ENCODE results near the gene FGGY.

FGGY gene

GRCh38 chr1:59314776-59315528 is 18.1 kb downstream of the FGGY start:
- in situ Hi-C loops (cut with MboI; ENCODE audit: low sequenced_read_pairs): no loop called here

- in situ Hi-C loops (cut with MboI; ENCODE audit: low sequenced_read_pairs): no loop called here
Measured at GRCh38 chr1:59315529-59316463, 18.9 kb downstream of the FGGY start.

DNA sequence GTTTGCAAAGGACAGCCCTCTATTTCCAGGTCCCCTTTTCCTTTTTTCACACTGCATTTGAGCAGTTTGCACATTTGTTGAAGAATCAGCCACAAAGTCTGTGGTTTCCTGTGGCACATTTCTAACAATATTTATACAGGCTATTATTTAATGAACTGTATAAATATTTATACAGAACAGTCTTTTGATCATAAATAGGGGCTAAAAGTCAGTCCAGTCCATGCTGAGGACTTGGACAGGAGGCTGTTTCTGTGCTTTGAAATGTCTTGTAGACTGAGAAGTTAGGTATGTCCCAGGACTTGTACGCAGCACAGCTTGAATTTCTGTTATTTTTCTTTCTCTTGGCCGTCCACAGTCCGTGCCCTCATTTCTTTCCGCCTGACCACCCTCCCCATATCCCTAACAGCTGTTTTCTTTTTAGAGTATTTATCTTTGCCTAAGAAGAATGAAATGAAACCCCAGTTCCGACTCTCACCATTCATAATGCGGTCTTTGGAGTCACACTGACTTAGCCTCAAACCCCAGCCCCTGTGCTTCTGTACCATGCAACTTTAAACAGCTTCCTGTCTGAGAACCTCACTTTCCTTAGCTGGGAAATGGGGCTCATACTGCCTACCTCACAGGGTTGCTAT is 19.7 kb downstream of the FGGY start:
- in situ Hi-C loops (cut with MboI; ENCODE audit: low sequenced_read_pairs): no loop called here

- in situ Hi-C loops (cut with MboI; ENCODE audit: low sequenced_read_pairs): no loop called here
Measured at GRCh38 chr1:59317343-59317742, 20.4 kb downstream of the FGGY start.

- in situ Hi-C loops (cut with MboI; ENCODE audit: low sequenced_read_pairs): no loop called here
Measured at GRCh38 chr1:59317780-59318179, 20.9 kb downstream of the FGGY start.

DNA sequence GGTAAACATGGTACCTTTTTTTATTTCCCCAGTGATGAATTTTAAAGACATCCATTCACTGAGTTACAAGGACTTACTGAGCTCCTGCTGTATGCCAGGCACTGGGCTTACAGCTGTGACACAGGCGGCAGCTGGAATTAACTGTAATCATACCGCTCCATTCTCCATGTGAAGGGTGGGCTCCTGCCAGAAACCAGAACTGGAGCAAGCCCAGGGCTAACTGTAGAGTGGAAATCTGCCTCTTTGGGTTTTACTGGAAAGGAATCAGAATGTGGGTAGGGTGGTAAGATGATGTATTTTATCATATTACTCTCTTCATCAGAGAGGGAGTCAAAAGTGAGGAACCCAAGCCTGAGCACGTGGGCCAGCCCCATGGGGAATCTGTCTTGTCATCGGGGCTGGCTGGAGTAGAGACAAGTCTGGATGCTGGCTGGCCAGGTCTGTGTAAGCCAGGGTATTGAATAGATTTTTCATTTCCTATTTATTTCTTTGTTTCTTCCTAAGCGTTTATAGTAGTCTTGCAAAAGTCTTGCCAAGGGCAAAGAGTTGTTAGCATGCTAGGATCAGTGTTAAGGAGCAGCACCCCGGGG is 21.5 kb downstream of the FGGY start:
- in situ Hi-C loops (cut with MboI; ENCODE audit: low sequenced_read_pairs): no loop called here

- in situ Hi-C loops (cut with MboI; ENCODE audit: low sequenced_read_pairs): no loop called here
Measured at GRCh38 chr1:59322394-59322793, 25.5 kb downstream of the FGGY start.

GRCh38 chr1:59322814-59323213 is 25.9 kb downstream of the FGGY start:
- in situ Hi-C loops (cut with MboI; ENCODE audit: low sequenced_read_pairs): no loop called here

GRCh38 chr1:59323879-59324278 is 27.0 kb downstream of the FGGY start:
- in situ Hi-C loops (cut with MboI; ENCODE audit: low sequenced_read_pairs): no loop called here

- in situ Hi-C loops (cut with MboI; ENCODE audit: low sequenced_read_pairs): no loop called here
Measured at GRCh38 chr1:59328353-59328752, 31.5 kb downstream of the FGGY start.

DNA sequence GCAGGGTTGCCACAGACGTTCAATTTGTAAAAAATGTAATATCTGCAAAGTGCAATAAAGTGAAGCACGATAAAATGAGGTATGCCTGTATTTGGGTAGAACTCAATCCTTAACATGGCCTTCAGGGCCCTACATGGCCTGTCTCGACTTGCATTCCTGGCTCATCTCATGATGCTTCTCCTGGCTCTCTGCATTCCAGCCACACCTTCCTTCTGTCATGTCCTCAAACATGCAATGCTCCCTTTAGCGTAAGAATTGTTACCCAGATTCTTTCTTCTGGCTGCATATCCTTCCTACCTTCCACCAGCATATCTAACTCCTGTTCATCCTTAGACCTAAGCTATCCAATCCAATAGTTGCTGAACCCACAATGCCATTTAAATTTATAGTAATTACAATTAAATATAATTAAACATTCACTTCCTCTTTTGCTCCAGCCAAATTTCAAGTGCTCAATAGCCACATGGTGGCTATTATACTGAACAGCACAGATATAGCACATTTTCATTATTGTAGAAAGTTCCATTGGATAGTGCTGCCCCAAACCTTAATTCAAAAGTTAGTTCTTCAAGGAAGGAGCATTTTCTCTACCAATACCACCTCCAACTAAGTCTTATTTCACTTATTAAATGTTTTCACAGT is 32.6 kb downstream of the FGGY start:
- in situ Hi-C loops (cut with MboI; ENCODE audit: low sequenced_read_pairs): no loop called here

DNA sequence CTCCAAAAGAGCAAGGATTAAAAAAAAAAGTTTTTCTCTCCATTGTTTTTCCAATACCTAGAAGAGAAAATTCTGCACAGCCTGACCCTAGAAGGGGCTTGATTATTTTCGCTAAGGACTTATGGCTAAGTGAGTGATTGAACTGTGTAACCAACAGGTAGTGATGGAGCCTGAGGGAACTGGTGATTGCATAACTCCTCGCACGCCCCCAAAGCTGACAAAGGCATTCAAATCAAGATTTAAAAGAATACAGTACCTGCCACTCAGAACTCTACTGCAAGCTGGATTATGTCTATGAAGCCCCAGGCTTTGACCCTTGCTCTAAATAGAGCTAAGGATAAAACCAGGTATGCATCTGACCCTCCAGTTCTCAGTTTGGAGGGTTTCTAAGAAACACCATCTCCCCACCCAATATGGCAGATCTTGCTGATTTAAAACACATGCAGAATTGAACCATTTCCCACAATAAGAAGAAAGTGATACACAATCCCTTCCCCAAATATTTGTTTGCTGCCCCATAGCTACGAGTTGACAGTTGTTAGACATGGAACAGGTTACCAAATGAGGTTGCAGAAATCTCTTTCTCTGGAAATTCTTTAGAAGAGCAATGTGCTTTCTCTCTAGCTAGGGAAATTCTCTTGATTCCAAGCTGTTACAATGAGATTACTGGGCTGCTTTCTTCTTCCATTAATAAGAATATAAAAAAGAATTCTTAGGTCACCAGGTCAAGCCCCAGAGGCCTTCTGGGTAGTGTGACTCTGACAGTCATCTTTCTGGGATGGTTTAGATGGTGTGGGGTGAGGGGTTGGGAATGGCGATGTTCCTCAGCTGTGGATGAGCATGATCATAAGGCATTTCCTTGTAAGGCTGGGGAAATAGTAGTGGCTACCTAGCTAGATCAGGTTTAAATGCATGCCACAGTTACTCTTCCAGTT is 35.1 kb downstream of the FGGY start:
- in situ Hi-C loops (cut with MboI; ENCODE audit: low sequenced_read_pairs): no loop called here

DNA sequence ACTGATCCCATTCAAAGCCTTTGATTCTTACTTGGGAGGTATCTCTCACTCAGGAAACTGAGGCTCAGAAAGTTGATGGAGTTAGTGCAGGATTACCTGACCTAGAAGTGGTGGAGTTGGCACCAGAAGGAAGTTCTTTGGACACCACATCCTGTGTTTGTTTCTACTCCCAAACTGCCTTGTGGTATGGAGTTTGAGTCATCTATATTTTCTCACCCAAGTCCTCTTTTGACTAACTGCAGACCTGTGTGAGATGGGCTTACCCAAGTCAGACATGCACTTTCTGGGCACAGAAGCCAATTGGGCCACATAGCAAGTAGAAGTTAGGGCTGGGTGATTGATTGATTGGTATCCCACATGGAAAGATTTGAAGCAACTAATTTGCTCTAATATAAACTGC is 36.1 kb downstream of the FGGY start:
- in situ Hi-C loops (cut with MboI; ENCODE audit: low sequenced_read_pairs): no loop called here

GRCh38 chr1:59333626-59334277 is 36.9 kb downstream of the FGGY start:
- in situ Hi-C loops (cut with MboI; ENCODE audit: low sequenced_read_pairs): no loop called here

- in situ Hi-C loops (cut with MboI; ENCODE audit: low sequenced_read_pairs): no loop called here
Measured at GRCh38 chr1:59340411-59341307, 43.8 kb downstream of the FGGY start.

DNA sequence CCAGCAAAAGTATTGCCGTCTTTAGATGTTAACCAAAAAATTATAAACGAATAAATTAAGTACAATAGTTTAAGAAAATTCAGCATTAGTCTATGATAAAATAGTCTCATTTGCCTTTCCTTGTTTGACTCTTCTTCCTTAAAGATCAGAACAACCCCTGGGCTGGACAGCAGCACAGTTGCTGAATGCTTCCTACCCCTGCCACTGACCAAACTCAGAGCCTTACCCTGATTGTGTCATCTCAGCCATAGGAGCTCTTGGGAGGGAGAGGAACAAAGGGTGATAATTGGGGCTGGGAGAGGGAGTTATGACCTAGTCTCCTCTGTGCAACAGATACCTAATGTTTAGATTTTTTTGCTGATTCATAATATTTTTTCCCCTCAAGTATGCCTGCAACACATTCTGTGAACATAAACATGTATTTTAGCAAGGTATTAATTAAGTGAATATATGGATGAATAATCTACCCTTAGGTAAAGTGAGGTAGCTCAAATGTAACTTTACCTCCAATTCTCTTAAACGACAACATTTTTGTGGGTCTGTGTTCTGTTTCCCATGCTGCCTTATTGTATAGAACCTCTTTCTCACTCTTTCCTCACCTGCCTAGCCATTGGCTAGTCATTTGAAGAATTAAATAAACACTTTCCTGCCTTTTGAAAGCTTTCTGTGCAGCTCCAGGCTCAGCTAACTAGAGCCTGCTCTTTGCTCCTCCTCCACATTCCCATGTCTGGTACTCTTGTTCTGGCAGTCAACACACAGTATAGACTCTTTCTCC is 46.1 kb downstream of the FGGY start:
- in situ Hi-C loops (cut with MboI; ENCODE audit: low sequenced_read_pairs): no loop called here

DNA sequence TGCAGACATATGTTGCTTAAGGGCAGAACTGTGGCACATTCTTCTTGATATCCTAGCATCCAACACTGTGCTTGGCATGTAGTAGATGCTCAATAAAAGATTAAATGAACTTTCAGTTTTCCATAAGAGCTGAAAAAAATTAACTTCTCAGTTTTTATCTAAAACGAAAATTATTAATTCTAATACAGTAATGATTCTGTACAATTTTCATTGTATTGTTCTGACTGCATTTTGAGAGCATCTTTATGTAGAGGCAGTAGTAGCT is 46.6 kb downstream of the FGGY start:
- in situ Hi-C loops (cut with MboI; ENCODE audit: low sequenced_read_pairs): no loop called here

- in situ Hi-C loops (cut with MboI; ENCODE audit: low sequenced_read_pairs): no loop called here
Measured at GRCh38 chr1:59345221-59345620, 48.3 kb downstream of the FGGY start.
